ENCODE results near the gene MYDGF.

The MYDGF gene

GRCh38 chr19:4639531-4640246 is 30.5 kb downstream of the MYDGF start:
- no peak for DNase-seq (ENCODE audit: low spot score)
- in situ Hi-C loops (cut with MboI; ENCODE audit: low pct_unique_long_range_greater_than_20kb, low sequenced_read_pairs, unreplicated experiment) = no loop called here
- no peak for TF ChIP-seq CTCF (IDR thresholded peaks at IDR 0.05; ENCODE audit: extremely low read depth, insufficient read depth, missing control alignments)

DNA sequence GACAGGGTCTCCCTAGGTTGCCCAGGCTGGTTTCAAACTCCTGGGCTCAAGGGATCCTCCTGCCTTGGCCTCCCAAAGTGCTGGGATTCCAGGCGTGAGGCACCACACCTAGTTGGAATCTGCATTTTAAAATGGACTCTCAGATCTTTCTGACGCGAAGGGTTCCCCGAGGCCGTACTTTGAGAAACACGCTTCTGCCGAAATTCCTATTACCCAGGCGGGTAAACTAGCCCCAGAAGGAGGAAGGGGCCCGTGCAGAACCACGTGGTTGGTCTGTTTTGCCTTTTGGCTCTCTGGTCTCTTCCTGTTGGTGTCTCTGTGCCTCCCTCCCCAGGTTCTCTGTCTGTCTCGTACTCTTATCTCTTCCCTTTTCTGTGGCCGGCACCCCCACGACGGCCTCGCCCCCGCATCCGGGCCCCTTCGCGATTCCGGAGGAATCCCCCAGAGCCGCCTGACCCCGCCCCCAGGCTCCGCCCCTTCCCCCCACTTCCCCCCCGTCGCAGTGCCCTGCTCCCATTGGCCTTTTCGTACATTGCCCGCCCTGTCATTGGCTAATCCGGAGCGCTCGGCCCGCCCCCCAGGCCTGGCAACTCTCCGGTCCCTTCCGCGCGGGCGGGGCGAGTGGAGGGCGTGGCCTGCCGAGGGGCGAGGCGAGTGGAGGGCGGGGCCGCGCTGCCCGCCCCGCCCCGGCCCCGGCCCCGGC is 31.2 kb downstream of the MYDGF start, which contains the start of gene TNFAIP8L1:
Gene TNFAIP8L1, plus strand, starts transcription at position 689 of the 703 bp plus-strand sequence. CDS start 12,354 bp downstream, outside the sequence.
- TF ChIP-seq CTCF (IDR thresholded peaks at IDR 0.05; ENCODE audit: extremely low read depth, insufficient read depth, missing control alignments) = no peak
- in situ Hi-C loops (cut with MboI; ENCODE audit: low pct_unique_long_range_greater_than_20kb, low sequenced_read_pairs, unreplicated experiment) = no loop called here
- DNase-seq (ENCODE audit: low spot score) = peak; percentile 100

DNA sequence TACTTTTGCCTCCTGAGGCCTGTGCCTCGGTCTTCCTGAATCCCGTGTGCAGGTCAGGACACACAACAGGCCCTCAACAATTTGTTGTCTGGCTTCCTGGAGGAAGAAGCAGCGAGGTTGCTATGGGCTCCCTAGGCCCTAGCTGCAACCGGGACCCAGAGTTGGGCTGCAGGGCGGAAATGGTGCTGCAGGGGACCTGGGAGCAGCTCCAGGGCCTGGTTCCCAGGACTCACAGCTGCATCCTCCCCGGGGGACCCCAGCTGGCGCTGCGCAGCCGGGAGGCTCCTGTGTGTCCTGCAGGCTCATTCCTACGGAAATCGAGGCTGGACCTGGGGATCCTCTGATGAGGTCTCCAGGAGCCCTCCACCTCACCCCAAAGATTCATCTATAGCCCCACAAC is 31.8 kb downstream of the MYDGF start:
- in situ Hi-C loops (cut with MboI; ENCODE audit: low pct_unique_long_range_greater_than_20kb, low sequenced_read_pairs, unreplicated experiment) = no loop called here
- TF ChIP-seq CTCF (IDR thresholded peaks at IDR 0.05; ENCODE audit: extremely low read depth, insufficient read depth, missing control alignments) = no peak
- no peak for DNase-seq (ENCODE audit: low spot score)

DNA sequence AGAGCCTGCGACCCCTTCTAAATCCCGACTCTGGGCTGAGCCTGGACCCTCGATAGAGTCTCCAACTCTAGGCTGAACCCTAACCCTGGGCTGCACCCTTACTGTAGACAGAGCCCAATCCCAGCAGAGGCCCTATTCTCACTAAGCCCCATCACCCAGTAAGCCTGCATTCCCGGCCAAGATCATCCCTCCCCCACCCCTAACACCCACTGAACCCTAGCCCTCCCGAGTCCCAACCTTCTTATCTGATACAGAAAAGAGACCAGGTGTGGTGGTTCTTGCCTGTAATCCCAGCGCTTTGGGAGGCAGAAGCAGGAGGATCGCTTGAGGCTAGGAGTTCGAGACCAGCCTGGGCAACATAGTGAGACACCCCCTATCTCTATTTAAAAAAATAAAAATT is 33.4 kb downstream of the MYDGF start:
- no peak for TF ChIP-seq CTCF (IDR thresholded peaks at IDR 0.05; ENCODE audit: extremely low read depth, insufficient read depth, missing control alignments)
- in situ Hi-C loops (cut with MboI; ENCODE audit: low pct_unique_long_range_greater_than_20kb, low sequenced_read_pairs, unreplicated experiment) = no loop called here
- DNase-seq (ENCODE audit: low spot score) = no peak

- peak; percentile 86 for TF ChIP-seq CTCF (IDR thresholded peaks at IDR 0.05; ENCODE audit: extremely low read depth, insufficient read depth, missing control alignments)
- peak; percentile 85 for DNase-seq (ENCODE audit: low spot score)
- in situ Hi-C loops (cut with MboI; ENCODE audit: low pct_unique_long_range_greater_than_20kb, low sequenced_read_pairs, unreplicated experiment) = no loop called here
These were observed 33.9 kb downstream of the MYDGF start for GRCh38 chr19:4636151-4636717.

DNA sequence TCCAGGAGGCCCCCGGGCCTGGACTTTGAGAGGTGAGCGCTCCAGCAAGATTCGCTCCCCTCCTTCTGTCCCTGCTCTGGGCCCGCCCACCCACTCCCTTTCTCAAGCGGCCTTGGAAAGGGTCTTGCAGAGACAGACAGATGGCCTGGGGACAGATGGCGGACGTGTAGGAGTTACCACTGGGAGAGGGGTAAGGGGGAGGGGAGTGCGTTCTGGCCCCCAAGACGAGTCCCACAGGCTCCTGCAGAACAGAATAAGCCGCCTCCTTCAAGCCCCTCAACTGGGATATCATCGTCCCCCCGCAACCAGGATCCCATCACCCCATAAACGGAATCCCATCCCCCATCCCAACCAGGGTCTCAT is 34.4 kb downstream of the MYDGF start:
- no peak for TF ChIP-seq CTCF (IDR thresholded peaks at IDR 0.05; ENCODE audit: extremely low read depth, insufficient read depth, missing control alignments)
- DNase-seq (ENCODE audit: low spot score) = no peak
- in situ Hi-C loops (cut with MboI; ENCODE audit: low pct_unique_long_range_greater_than_20kb, low sequenced_read_pairs, unreplicated experiment) = no loop called here
